GM21526 (cell line): Measurements from ENCODE around the gene STT3B.
"Not testable (repeated sequence)": the region's sequence is repeated elsewhere in the genome, so short reads cannot be mapped to it uniquely, and the experiment has no call there.

Source experiments
- ATAC-seq: cut with Tn5 transposase; IDR thresholded peaks from one replicate; pipeline ENCODE4 v1.9.1; 2021; ENCODE audit warnings: moderate library complexity; ENCODE audit not compliant: unreplicated experiment, low FRiP score

STT3B gene

DNA sequence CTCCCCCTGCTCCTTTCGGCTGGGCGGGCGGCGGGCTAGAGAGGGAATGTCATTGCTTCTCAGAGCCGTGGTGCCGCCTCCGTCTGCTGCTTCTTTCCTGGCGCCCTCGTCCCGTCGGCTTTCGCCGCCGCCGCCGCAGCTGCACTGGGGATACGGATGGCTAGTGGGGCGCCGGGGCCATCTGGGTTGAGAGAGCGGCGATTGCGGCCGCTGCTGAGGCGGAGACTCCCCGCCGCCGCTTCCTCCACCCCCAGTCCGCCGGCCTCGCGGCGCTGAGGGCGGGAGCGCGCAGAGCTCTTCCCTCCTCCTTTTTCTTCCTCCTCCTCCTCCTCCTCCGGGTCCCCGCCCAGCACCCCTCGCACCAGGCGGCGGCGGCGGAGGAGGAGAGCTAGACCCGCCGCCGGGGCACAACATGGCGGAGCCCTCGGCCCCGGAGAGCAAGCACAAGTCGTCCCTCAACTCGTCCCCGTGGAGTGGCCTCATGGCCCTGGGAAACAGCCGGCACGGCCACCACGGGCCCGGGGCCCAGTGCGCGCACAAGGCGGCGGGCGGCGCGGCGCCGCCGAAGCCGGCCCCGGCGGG lies at the start of gene STT3B:
STT3B (plus strand) TSS at position 339 of the 582 bp plus-strand sequence; CDS start at position 413, 74 bp downstream.
- ATAC-seq = peak; percentile 48

DNA sequence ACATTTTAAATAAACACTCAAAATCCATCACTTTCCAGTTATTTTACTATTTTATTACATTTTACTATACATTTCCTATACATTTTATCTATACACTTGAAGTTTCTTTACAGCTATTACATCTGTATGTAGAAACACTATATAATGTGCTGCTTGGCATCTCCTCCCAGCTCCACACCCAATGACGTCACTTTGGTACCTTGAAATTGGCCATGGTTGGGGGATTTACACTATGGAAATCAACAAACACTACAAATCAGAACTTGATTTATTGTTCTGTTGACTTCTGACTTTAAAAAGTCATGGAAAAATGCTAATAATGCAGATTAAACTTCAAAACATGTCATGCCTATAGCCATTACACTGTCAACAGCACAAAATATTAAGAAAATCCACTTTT lies 48.9 kb upstream of the STT3B start:
- no peak for ATAC-seq

DNA sequence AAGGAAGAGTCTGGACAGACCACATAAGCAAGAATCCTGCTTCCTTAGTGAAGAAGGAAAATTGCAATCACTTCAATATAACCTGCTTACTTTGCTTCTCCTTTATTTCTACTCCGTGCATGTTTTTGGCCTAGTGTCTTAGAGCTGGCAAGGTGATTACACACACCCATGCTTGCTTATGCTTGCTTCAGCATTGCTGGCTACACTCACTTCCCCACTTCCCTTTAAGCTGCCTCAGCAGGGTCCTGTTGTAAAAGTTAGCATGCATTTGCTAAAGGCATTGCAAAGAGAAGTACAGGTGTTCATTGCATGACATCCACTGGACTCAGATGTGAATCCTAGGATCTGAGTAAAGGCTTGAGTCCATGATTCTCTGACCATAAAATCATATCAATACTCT lies 47.5 kb upstream of the STT3B start:
- no peak for ATAC-seq

DNA sequence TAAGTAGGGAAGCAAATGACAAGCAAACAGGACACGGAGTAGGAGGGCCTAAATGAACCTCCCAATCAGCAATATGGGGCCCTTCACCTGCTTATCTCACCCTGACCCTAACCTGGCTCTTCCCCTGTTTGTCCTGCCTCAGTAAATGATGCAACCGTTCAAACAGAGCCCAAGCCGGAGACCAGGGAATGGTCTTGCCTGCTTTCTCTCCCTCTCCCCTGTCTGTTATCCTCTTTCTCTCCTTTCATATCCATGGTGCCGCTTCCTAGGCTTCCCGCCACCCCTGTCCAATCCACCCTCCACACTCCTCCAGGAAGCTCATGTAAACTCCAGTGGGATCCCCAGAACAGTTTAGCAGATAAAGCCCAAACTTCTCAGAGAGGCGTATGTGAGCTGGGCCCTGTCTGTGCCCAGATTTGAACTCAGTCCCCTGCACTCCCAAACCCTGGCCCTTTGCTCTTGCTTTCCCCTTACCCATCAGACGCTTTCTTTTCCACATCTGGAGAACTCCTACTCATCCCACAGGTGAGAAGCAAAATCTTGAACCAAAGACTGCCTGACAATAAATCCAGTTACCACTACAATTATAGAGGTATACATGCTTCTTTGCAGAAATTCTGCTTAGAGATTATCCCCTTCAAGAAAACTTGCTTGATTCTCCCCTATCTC lies 45.7 kb upstream of the STT3B start:
- ATAC-seq = no peak

DNA sequence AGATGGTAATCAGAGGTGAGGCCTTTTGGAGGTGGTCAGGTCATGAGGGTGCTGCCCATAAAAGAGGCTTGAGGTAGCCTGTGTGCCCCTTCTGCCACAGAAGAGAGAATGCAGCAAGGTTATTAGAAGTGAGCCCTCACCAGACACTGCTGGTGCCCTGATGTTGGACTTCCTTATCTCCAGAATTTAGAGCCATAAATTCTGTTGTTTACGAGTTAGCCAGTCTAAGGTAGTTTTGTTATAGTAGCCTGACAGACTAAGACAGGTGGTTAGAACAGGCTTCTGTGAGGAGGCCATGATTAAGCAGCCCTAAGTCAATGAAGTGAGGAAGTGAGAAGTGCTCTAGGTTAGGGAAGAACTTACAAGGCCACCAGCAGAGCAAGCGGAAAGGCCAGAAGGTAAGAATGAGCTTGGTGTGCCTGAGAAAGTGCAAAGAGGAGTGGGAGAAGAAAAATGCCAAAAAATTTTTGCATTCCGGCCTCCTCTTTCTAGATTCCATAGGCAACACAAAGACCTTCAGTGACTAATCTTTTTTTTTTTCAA lies 44.2 kb upstream of the STT3B start:
- ATAC-seq = no peak

DNA sequence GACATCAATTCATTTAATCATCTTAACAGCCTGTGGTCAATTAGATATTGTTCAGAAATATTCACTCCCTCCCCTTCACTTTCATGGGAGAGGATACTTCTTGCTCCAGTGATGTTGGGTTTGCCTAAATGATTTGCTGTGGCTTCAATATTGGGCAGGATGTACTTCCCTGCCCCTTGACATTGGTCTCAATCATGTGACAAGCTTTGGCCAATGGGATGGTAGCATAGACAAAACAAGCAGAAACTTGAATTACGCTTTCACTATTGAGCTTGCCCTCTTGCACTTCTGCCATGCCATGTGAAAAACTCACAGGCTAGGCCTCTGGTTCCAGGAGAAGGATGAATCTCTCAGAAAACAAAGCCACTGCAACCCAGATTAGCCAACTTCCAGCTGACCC lies 42.2 kb upstream of the STT3B start:
- ATAC-seq = no peak

DNA sequence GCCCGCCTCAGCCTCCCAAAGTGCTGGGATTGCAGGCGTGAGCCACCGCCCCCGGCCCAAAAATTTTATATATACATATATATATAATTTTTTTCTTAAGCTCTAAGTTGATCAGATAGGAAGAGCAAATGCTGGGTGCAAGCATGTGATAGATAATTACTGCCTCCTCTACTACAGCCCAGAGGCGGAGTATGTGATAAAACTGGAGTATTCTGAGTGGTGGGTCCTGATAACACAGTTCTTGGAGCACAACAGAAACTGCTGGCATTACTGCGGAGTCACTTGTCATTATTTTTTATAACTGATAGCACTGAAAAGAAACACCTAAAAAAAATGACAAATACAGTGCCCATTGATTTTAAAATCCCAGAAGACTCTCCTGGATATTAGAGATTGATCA lies 41.1 kb upstream of the STT3B start:
- ATAC-seq = no peak

DNA sequence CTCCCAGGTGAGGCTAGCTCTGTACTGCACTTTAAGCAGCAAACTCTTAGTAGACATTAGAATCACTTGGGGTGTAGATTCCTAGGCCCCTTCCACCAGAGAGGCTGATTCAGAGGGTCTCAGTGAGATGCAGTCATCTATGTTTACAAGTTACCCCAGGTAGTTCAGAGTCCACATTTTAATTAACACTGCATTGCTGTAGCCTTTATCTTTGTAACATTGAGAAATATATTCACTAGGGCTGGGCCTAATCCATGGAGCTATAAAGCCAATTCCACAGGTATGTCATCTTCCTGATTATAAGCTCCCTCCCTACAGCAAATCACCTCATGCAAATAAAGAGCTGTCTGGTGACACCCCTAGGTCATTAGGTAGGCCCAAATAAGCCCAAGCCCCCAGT lies 39.6 kb upstream of the STT3B start:
- ATAC-seq = no peak

DNA sequence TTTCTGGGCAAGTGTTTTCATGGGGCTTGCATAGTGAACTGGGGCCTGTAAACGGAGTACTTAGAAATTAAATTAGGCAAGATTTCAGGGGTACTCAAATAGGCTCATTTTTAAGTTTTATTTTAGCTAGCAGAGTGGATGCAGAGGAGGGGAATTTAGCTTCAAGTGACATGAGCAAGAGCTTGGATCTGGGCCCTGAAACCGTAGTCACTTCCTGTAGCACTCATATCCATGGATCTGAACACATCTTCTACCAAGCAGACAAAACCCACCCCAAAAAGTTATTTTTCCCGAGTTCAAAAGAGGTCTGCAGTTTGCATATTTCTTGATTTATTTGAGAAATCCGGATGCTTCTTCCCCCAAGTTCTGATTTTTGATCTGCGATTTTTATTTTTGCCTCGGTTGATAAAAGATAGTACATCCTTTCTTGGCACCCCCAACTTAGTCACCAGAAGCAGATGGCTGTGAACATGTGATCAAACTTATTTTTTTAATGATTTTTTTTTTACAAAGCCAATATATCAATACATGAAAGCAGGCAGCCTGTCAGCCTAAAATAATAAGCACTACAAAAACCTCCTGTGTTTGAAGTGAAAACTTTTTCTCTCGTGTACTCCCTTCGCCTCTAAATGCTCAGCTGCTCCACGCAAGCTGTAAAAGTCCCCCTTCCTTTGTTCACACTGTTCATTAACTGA lies 36.6 kb upstream of the STT3B start:
- no peak for ATAC-seq

DNA sequence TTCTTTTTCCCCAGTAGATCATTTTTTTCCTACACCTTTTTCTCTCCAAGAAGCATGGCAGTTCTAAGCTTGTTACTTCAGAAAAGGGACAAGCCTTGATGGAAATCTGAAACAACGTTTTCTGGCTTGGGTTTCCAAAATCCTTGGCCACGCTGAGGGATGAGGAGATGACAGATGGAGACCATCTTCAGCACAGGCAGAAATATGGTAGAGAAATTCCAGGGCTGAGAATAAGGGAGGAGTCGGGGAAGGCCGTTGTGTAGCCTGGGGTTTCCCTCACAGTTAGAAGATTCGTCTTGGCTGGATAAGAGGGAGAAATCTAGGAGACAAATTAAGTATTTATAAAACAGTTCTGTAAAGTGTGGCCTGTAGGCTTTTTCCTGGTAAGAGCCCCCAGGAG lies 33.9 kb upstream of the STT3B start:
- no peak for ATAC-seq

DNA sequence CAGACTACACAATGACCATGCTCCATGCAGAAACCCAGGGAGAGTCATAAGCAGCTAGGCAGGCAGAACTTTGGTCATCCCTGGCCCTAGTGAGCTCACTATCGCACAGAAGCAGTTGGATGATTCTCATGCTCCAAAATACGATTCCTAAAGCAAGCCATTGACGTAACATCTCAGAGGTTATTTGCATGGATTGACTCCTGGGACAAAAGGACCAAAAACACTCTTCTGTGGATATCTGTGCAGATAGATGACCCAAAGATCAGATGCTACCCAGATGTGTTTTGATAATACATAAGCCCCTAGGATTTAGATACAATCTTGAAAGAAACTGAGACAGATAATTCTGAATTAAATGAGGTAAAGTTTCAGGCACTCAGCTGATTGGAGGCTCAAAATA lies 33.4 kb upstream of the STT3B start:
- ATAC-seq = no peak

DNA sequence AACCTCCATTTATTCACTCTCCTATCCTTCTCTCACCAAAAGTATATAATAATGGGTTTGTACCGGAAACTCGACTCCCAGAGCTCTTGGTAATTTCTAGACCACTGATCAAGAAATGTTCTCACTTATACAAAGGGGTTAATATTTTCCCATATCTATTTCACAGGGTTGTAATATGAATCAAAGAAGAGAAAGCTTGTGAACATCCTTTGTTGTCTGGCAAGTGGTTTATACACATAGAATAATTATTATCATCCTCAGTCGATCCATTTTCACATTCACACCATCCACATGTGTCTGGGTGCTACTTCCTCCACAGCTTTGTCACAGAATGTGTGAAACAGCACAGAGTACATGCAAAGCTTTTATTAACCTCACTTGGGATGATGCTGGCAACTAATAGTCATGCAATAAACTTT lies 29.9 kb upstream of the STT3B start:
- ATAC-seq = no peak

DNA sequence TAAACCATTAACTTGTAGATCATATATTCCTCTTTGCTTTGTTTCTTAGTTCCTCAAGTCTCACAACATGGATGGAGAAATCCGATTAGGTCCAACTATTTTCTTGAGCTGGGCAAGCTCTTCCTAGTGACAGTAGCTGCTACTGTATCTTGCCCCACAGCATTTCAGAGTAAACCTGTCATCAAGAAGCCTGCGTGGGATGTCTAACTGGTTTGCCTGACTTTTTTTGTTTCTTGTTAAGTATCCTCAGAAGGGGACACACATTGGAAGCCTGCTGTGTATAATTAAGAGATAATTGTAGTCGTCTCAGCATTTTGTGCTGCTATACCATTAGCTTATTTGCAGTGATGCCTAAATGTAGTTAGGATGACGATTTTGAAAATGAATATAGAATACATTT lies 29.3 kb upstream of the STT3B start:
- no peak for ATAC-seq

DNA sequence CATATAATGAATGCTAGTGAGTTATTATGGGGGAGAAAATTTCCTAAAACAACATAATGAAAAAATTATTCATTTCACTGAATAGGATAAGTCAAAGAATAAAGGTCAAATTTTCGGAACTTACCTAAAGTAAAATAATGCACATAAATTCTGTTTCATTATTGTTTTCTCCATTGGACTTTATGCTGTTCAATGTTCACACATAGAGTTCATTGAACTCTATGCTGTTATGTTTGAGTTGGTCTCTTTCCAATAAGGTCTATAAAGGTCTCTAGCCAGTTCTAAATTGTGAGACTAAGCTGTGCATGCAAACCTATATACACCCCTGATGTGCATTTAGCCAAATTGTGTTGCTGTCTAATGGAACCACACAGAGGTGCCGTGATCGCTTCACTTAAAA lies 28.5 kb upstream of the STT3B start:
- ATAC-seq = no peak

DNA sequence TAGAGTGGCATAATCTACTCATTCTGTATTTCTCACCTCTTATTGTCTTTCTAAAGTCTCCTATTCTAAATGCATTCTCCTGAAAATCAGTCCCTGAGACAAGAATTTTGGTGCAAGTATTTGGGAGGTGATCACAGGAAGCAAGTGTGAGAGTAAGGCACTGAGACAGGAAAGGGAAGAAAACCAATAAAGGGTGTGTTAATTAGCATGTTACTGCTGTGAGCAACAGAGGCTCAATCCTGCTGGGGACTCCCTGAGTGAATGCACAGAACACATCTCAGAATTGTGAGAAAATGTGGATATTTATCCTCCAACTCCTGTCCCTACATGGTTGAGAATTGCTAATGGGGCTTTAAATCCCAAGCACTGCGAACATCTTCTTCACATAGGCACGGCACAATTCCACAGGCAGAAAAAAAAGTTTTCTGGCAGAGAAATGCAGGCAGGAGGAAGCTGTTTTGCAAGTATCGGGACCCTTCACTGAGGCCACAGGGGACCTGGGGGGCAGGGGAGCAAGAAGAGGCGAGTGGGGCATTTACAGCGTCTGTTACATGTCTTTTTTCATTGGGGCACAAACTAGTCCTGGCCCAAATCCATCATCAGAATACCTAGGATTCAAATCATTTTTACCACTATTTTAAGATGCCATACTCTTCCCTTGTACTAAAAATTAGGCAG lies 27.2 kb upstream of the STT3B start:
- ATAC-seq = no peak

DNA sequence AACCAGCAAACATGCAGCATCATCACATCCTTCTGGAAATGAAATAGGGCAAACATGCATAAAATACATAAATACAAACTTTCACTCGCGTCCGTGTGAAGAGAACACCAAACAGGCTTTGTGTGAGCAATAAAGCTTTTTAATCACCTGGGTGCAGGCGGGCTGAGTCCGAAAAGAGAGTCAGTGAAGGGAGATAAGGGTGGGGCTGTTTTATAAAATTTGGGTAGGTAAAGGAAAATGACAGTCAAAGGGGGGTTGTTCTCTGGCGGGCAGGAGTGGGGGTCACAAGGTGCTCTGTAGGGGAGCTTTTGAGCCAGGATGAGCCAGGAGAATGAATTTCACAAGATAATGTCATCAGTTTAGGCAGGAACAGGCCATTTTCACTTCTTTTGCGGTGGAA lies 26.2 kb upstream of the STT3B start:
- ATAC-seq = not testable (repeated sequence)

DNA sequence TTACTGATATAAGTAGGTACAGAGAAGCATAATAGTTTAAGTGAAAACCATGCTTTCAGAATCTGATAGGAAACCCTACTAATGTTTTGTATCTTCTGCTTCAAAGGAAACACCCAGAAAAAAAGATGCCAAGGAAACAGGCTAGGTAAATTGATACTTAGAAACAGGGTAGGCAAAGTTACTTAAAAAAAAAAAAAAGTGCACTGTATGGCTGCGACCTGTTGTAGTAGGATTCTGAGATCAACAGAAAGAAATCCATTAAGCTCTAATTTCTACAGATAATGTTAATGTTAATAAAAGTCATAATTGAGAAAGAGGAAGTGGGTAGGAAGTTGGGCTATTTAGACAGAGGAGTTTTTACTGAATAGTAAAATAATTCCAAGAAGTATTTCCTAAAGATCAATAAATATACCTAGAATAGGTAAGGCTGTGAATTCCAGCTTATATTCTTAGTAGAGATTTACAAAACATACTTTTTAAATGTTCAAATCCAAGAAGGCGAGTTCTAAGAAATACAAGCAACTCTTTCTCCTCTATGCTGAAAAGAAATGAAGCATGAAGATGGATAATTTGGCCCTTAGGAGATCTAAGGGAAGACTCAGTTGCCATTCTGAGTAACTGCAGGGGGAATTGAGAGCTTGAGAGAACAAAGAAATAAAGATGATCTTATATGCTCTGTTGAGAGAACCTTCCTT lies 24.1 kb upstream of the STT3B start:
- no peak for ATAC-seq

DNA sequence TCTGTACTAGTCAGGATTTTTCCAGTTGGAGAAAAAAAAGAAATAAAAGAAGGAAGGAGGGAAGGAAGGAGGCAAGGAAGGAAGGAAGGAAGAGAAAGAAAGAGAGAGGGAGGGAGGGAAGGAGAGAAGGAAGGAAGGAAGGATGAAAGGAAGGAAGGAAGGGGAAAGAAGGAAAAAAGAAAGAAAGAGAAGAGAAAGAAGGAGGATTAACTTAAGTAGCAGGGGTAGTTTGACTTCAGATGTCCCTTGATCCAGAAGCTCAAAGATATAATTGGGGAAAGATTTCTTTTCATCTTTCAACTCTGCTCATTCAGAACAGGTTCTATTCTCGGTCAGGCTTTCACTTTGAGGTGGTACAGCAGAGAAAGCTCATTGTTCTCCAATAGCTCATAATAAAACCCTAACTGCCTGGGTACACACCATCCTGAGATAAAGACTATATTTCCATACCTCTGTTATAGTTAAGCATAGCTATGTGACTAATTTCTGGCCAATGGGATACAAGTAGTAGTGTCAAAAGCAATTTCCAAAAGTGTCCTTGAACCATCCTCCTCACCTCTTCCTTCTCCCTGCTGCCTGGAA lies 23.5 kb upstream of the STT3B start:
- no peak for ATAC-seq

DNA sequence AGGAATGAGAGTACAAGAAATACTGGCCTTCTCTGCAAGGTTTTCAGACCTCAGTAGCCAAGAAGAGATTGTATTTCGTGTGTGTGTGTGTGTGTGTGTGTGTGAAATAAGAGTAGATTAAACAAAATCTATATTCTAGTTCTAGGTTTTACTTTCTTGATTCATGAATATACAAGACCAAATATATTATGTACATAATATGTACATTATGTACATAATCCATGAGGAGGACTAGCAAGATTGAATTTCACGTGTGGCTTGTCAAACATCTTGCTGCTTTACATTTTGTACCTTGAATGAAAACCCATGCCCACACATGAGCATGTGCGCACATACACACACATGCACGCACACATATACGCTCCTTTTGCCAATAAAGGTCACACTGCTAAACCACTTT lies 18.2 kb upstream of the STT3B start:
- no peak for ATAC-seq
